CD1c-positive myeloid dendritic cell (primary cell): ENCODE data around the gene RTN4.
"Not testable (repeated sequence)": the region's sequence is repeated elsewhere in the genome, so short reads cannot be mapped to it uniquely, and the experiment has no call there.

Source experiments
- DNase-seq: peaks from one replicate; pipeline ENCODE4 v3.0.0-alpha.2; 2016; ENCODE audit errors: extremely low spot score

Gene RTN4

GRCh38 chr2:55050100-55050994 lies at the start of gene RTN4:
Gene RTN4, minus strand, starts transcription at chr2:55050451. Its CDS starts 151 bp downstream, at chr2:55050300.
- DNase-seq = peak; percentile 99

DNA sequence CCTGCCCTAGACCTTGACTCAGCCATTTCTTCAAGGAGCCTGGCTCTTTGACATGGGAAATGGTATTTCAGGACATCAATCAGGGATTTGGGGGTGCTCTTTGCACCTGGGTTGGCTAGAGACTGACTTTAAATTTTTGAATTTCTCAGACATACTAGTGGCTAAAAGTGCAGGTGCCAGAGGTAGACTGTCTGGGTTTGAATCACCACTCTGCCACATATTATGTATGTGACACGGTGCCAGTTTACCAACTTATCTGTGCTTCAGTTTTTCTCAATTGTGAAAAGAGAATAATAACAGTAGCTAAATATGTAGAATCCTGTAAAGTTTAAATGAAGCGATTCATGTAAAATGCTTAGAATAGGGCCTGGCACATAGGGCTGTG lies 49.2 kb upstream of the RTN4 start:
- no peak for DNase-seq

DNA sequence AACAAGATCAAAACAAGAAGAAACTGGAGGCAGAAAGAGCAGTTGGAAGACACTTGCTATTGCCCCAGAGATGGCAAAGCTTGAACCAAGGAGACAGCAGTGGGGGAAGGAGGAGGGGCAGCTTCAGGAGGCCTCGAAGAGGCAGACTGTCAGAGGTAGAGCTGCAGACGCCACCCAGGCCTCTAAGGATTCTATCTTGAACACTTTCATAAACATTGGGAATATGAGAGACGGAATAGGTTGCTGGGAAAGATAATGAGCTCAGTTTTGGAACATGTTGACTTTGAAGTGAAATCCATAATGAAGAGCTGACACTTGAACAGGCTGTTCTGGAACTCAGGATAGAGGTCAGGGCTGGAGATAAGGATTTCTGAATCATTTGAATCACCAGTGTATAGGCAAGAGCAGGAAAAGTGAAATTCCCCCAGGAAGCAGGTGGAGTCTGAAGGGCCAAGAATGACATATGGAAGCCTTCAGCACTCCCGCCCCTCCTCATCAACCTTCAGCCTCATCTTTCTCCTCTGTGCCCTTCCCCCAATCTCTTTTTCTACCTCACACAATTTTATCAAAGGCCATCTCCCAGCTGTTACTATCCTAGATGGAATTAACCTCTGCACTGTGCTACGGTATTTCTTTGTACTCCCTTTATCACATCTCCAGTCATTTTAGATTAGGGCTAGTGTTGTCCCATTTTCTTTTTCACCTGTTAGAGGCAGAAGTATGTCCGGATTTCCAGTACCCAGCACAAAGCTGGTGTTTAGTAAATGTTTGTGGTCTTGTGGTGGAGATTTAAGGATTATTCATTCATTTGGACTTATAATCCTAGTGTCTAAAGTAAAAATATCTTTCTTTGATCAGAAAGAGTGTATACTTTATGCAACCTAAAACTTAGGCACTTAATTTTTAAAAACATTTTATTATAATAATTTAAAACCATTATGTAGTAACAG lies 47.5 kb upstream of the RTN4 start:
- DNase-seq = no peak

- DNase-seq = no peak
Measured at GRCh38 chr2:55097082-55097460, 46.8 kb upstream of the RTN4 start.

DNA sequence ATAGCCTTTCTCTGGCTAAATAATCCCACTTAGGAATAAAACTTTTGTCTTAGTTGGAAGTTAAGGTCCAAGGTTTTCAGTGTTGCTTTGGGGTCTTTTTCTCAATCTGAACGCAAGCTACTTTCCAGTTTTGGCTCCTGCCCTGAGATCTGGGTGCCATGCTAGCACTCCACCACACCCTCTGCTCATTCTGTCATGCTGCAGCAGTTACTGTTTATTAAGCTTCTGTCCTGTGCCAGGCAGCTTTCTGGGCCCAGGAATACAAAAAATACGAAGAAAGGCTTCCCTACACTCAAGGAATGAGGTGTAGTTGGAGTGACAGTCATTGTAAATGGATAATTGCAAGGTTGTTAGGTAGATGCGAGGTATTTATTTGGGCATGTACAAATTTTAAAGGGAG lies 46.3 kb upstream of the RTN4 start:
- DNase-seq = no peak

GRCh38 chr2:55093381-55093780 lies 43.1 kb upstream of the RTN4 start:
- DNase-seq = no peak

DNA sequence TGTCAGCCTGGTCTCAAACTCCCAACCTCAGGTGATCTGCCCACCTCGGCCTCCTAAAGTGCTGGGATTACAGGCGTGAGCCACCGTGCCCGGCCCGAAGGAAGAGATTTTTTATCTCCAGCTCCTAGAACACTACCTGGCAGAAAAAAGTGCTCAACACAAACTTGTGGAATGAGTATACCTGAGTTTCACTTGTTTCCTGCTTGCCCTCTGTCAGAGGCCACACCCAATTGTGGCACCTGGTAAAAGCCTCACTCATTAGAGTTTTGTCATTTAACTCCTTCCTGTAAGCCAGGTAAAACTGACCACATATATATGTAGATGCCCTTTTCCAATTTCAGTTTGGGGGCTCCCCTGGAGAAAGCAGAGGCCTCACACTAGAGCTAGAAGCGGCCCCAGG lies 42.2 kb upstream of the RTN4 start:
- no peak for DNase-seq

- DNase-seq = not testable (repeated sequence)
Measured at GRCh38 chr2:55091681-55092080, 41.4 kb upstream of the RTN4 start.

DNA sequence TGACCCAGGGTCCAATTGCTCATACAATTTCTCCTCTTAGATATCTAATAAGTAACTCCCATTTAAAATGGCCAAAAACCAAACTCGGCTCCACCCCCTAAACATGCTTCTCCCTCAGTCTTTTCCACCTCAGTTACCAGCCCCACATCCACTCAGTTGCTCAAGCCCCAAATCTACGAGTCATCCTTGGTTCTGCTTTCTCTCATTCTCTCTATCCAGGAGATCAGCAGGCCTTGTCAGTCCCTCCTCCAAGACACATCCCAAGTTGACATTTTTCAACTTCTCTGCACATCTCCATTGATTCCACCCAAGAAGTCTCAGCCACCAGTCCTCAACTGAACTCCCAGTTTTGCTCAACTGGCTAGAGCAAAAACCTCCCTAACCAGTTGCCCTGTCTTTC lies 40.5 kb upstream of the RTN4 start:
- DNase-seq = no peak

GRCh38 chr2:55089726-55090125 lies 39.5 kb upstream of the RTN4 start:
- no peak for DNase-seq

DNA sequence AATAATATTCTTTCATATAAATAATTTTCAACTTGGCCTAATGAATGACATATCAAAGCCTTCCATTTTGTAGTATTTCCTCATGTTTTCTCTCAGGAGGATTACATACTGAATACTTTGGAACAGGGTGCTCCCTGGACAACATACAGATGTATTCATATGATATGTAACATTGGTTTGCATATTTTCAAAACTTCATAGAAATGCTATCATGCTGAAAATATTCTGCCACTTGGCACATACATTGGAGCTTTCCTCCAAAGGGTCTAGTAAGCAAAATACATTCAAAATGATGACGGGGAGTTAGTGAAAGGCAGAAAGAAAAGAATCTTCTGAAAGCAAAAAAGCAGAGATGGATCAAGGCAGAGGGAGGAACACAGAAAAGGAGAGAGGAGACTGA lies 38.1 kb upstream of the RTN4 start:
- no peak for DNase-seq

DNA sequence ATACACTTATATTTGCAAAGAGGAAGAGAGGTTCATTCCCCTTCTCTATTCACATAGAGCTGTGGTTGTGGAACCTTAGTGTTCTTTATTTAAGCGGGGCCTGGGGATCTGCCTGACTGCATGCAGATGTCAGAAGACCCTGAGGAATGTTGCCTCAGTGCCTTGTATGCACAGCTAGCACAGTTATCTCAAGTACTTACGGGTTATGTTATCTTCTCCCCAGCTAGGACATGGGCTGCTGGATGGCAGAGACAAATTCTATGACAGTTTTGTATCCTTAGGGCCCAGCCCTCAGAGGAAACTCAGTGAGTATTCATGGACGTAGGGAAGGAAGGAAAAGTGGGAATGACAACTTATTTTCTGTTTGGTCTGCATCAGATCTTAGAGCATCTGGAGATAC lies 37.7 kb upstream of the RTN4 start:
- no peak for DNase-seq

GRCh38 chr2:55087501-55087900 lies 37.2 kb upstream of the RTN4 start:
- no peak for DNase-seq

DNA sequence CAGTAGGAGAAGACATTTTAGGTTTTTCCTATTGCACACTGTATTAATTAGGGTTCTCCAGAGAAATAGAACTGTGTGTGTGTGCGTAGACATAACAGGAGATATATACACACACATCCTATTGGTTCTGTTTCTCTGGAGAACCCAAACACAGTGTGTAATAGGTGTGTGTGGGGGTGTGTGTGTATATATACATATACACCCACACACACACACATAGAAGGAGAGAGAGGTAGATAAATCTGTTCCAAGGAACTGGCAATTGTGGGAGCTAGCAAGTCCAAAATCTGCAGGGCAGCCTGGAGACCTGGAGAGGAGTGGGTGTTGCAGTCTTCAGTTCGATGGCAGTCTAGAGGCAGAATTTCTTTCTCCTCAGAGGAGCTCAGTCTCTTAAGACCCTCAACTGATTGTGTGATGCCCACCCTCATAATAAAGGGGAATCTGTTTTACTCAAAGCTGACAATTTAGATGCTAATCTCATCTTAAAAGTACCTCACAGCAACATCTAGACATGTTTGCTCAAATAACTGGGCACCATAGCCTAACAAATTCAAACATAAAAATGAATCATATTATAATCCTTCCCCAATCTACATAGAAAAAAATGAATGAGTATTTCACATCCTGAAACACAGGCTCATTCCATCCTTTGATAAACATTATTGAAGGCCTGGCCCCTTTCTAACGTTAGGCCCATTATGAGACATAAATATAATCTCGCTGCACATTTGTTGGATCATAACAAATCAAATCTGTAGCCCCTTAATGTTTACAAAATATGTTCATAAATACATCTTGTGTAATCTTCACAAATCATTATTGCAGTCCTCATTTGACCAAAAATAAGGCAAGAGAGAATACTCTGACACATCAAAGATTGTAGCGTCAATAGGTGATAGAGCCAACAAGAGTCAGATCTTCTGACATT lies 35.1 kb upstream of the RTN4 start:
- DNase-seq = no peak

DNA sequence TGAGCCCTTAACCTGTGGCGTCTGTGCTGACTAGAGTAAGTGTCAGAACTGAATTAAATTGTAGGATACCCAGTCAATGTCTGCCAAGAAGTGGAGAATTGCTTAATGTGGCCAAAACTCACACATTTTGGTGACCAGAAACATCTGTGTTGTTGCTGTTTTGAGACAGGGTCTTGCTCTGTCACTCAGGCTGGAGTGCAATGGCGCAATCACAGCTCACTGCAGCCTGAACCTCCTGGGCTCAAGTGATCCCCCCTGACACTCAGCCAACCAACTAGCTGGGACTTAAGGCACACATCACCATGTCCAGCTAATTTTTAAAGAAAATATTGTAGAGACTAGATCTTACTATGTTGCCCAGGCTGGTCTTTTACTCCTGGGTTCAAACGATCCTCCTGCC lies 34.4 kb upstream of the RTN4 start:
- no peak for DNase-seq

DNA sequence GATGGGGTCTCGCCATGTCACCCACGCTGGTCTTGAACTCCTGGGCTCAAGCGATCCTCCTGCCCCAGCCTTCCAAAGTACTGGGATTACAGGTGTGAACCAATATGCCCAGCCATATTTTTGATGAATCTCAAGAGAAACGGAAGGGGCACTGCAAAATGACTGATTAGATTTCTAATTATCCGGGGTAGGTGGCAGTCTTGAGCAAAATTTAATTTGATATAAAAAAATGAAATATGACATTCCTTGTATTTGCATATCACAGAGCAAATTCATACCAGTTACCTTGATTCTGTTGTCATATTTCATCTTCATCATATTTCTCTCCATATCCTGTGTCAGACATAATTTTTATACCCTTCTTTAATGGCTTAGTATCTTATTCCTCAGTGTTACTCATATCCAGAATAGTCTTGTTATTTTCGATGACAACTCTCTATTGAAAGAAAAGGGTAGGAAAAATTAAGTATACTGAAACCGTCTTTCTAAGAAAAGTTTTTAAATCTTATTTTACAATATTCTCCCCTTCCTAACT lies 30.0 kb upstream of the RTN4 start:
- DNase-seq = no peak

- DNase-seq = no peak
Measured at GRCh38 chr2:55078956-55079355, 28.7 kb upstream of the RTN4 start.

DNA sequence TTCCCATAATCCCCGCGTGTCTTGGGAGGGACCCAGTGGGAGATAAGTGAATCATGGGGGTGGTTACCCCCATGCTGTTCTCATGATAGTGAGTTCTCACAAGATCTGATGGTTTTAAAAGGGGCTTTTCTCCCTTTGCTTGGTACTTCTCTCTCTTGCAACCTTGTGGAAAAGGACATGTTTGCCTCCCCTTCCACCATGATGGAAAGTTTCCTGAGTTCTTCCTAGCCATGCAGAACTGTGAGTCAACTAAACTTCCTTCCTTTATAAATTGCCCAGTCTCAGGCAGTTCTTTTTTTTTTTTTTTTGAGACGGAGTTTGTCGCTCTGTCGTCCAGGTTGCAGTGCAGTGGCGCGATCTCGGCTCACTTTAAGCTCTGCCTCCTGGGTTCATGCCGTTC lies 26.5 kb upstream of the RTN4 start:
- DNase-seq = no peak

DNA sequence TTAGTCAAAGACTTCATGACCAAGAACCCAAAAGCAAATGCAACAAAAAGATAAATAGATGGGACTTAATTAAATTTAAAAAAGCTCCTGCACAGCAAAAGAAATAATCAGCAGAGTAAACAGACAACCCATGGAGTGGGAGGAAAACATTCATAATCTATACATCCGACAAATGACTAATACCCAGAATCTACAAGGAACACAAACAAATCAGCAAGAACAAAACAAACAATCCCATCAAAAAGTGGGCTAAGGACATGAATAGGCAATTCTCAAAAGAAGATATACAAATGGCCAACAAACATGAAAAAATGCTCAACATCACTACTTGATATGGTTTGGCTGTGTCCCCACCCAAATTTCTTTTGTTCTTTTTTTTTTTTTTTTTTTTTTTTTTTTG lies 25.8 kb upstream of the RTN4 start:
- DNase-seq = not testable (repeated sequence)

DNA sequence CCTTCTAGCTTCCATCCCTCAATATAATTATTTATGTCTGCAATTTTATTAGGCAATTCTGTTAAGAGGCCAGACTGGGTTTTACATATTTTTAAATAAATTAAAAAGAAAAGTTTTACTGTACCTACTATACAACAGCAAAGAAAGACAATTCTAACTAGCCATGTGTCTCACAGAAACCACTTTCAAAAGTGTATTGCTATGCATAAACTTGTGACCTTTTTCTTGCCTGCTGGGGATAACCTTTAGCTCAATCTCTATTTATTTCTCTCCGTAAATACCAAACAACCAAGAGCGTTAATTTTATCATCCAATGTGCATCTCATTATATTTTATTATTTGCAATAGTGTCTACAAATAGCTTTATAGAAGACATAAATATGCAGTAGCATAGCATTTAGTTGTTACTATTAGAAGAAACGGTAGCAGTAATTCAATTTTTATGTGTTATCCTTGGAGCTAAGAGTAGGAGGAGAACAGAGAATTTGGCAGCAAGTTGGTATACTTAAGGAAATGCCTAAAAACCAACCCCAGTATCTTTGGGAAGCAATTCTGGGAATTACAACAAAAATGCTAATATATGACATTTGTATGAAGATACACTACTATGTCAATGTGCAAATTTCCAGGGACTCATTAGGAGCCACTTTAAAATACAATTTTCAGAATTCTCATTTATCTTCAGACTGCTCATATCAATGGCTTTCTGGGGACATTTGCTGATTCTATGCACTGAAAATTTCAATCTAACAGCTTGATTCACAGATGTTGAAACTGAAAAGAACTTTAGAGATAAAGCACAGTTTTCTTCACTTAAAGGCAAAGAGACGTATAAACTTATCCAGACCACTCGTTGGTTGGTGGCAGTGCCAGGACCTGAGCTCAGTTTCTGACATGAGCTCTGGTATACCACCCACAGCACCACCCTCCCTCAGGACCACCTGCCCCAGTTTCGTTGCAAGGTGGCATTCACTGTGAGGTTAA lies 23.0 kb upstream of the RTN4 start:
- DNase-seq = no peak
